B cell (primary cell): ENCODE results near the gene CAMTA1. TPM values are rescaled to one million over a fixed set of nuclear protein-coding genes. Genes with fewer than 3 reads are reported as not detected.

Experiments used
- ATAC-seq: fragments of 200-7000 bp; cut with Tn5 transposase; one replicate; pipeline ENCODE4 v1.10.0; 2021; ENCODE audit warnings: low read depth, mild to moderate bottlenecking, moderate number of reproducible peaks, moderate library complexity
- CTCF ChIA-PET: fragments of 350-600 bp; sonication (Branson Sonifier 250); formaldehyde crosslinking; loops from one replicate; lab custom pipeline; 2021; ENCODE audit warnings: antibody characterized with exemption, inconsistent platforms; lab: Charles Lee
- POLR2A ChIA-PET: fragments of 350-600 bp; sonication (Branson Sonifier 250); formaldehyde crosslinking; loops from one replicate; lab custom pipeline; 2021; ENCODE audit warnings: antibody characterized with exemption; lab: Charles Lee
- DNase-seq: peaks from one replicate; pipeline ENCODE4 v3.0.0; 2013
- H2AFZ ChIP-seq: 2 replicates; pipeline ENCODE4 v1.6.1; 2012; ENCODE audit warnings: mild to moderate bottlenecking, low read depth, low read length; ENCODE audit not compliant: insufficient read depth, poor library complexity, severe bottlenecking
- H3K27ac ChIP-seq, 2 donors: 1 replicate in 1 of 2; 2 replicates in 1 of 2; pipeline ENCODE4 v1.5.1; 2012 to 2013; ENCODE audit warnings: low read length in 2 of 2, mild to moderate bottlenecking in 2 of 2, moderate library complexity in 1 of 2
- H3K27me3 ChIP-seq, 4 experiments: fragments of 200-600 bp in 1 of 4; sonication (generic) in 1 of 4; replicated peaks in 1 of 4; 1 replicate in 2 of 4; 2 replicates in 2 of 4; pipeline versions ENCODE4 v1.6.1 to v1.7.0; 2013 to 2016; ENCODE audit warnings: low read length in 3 of 4, mild to moderate bottlenecking in 2 of 4, mixed read lengths in 1 of 4, moderate library complexity in 1 of 4; ENCODE audit not compliant: insufficient read depth in 4 of 4, control insufficient read depth in 3 of 4; ENCODE audit errors: control extremely low read depth in 1 of 4
- H3K36me3 ChIP-seq, 2 experiments: replicated peaks in 1 of 2; 1 replicate in 1 of 2; 2 replicates in 1 of 2; pipeline versions ENCODE4 v1.6.1 to v1.7.1; 2013; ENCODE audit warnings: low read length in 1 of 2; ENCODE audit not compliant: insufficient read depth in 2 of 2, control insufficient read depth in 1 of 2; ENCODE audit errors: control extremely low read depth in 1 of 2, extremely low read depth in 1 of 2
- H3K4me1 ChIP-seq, 2 donors: fragments of 200-600 bp in 1 of 2; sonication (generic) in 1 of 2; 1 replicate in 1 of 2; 2 replicates in 1 of 2; pipeline versions ENCODE4 v1.5.1 to v1.6.1; 2013 to 2017; ENCODE audit warnings: low read length in 2 of 2; ENCODE audit not compliant: control insufficient read depth in 2 of 2, insufficient read depth in 2 of 2
- H3K4me2 ChIP-seq: replicated peaks from 2 replicates; pipeline ENCODE3; 2012; ENCODE audit warnings: mild to moderate bottlenecking, low read depth, low read length; ENCODE audit not compliant: poor library complexity, severe bottlenecking
- H3K4me3 ChIP-seq, 5 experiments: fragments of 200-600 bp in 1 of 5; sonication (generic) in 1 of 5; 1 replicate in 3 of 5; 2 replicates in 2 of 5; pipeline versions ENCODE4 v1.5.1 to v1.7.0; 2011 to 2016; ENCODE audit warnings: low read length in 4 of 5, mild to moderate bottlenecking in 4 of 5, low read depth in 2 of 5, control low read depth in 1 of 5, moderate library complexity in 1 of 5; ENCODE audit not compliant: insufficient read depth in 1 of 5; ENCODE audit errors: control extremely low read depth in 1 of 5, extremely low read depth in 1 of 5
- H3K79me2 ChIP-seq: fragments of 200-600 bp; sonication (generic); one replicate; pipeline ENCODE4 v1.6.0; 2016; ENCODE audit warnings: low read length; ENCODE audit not compliant: control insufficient read depth, insufficient read depth
- H3K9ac ChIP-seq: fragments of 200-600 bp; sonication (generic); 2 replicates; pipeline ENCODE4 v1.6.1; 2017; ENCODE audit warnings: mild to moderate bottlenecking, low read length, moderate library complexity
- H3K9me3 ChIP-seq, 3 donors: one replicate each; pipeline versions ENCODE4 v1.6.1 to v1.7.1; 2013; ENCODE audit warnings: low read length in 2 of 3; ENCODE audit not compliant: control insufficient read depth in 2 of 3, insufficient read depth in 1 of 3; ENCODE audit errors: control extremely low read depth in 1 of 3
- H4K20me1 ChIP-seq: 2 replicates; pipeline ENCODE4 v1.6.0; 2012; ENCODE audit warnings: mild to moderate bottlenecking, low read length; ENCODE audit not compliant: insufficient read depth, control insufficient read depth, poor library complexity, severe bottlenecking
- H3K27ac Mint-ChIP-seq: one replicate; pipeline ENCODE4 v1.8.0; 2021; ENCODE audit warnings: mixed read lengths
- H3K27me3 Mint-ChIP-seq: one replicate; pipeline ENCODE4 v1.8.0; 2021; ENCODE audit warnings: mixed read lengths
- H3K4me1 Mint-ChIP-seq: one replicate; pipeline ENCODE4 v1.8.0; 2021; ENCODE audit warnings: mixed read lengths
- H3K4me3 Mint-ChIP-seq: one replicate; pipeline ENCODE4 v1.8.0; 2021; ENCODE audit warnings: mixed read lengths
- H3K9me3 Mint-ChIP-seq: one replicate; pipeline ENCODE4 v1.8.0; 2022; ENCODE audit warnings: mixed read lengths; ENCODE audit not compliant: insufficient read depth
- EZH2 ChIP-seq: IDR thresholded peaks from 2 replicates; pipeline ENCODE4 v1.6.1; 2012; ENCODE audit warnings: borderline replicate concordance, low read depth, mild to moderate bottlenecking, moderate library complexity, low read length; ENCODE audit not compliant: insufficient read depth, poor library complexity, severe bottlenecking
- WGBS: methylation state at CpG from one replicate; pipeline ENCODE4 v1.1.5; 2013; ENCODE audit warnings: missing lambda C conversion rate; ENCODE audit not compliant: insufficient coverage; 5-methylcytosine and 5-hydroxymethylcytosine counted together
- intact Hi-C: fragments of 100-400 bp; cut with micrococcal nuclease; formaldehyde crosslinking; loops from one replicate; pipeline ENCODE4 v1.10.0; 2022
- polyA plus RNA-seq: library from polyadenylated mRNA; depleted of rRNA; stranded (reverse); fragments of >200 nt; gene quantifications from 2 replicates; pipeline ENCODE4 v1.2.3, GENCODE V29; 2012
- total RNA-seq, 2 donors: library from RNA; stranded (reverse); fragments of 120-200 nt in 1 of 2; gene quantifications; 1 replicate in 1 of 2; 2 replicates in 1 of 2; pipeline versions ENCODE4 v1.2.3 to v1.2.4, GENCODE V29; 2013 to 2022
- TF ChIP-seq, protein P1 (sequence below): fragments of 200-600 bp; IDR thresholded peaks from one replicate; pipeline ENCODE4 v1.8.0; 2022; ENCODE audit warnings: antibody characterized with exemption, mild to moderate bottlenecking

The CAMTA1 gene
- total and polyA plus RNA-seq, 2 donors (not counting 1 experiment from before 2014, with no cell fraction given): 42.2 to 45.7 TPM

DNA sequence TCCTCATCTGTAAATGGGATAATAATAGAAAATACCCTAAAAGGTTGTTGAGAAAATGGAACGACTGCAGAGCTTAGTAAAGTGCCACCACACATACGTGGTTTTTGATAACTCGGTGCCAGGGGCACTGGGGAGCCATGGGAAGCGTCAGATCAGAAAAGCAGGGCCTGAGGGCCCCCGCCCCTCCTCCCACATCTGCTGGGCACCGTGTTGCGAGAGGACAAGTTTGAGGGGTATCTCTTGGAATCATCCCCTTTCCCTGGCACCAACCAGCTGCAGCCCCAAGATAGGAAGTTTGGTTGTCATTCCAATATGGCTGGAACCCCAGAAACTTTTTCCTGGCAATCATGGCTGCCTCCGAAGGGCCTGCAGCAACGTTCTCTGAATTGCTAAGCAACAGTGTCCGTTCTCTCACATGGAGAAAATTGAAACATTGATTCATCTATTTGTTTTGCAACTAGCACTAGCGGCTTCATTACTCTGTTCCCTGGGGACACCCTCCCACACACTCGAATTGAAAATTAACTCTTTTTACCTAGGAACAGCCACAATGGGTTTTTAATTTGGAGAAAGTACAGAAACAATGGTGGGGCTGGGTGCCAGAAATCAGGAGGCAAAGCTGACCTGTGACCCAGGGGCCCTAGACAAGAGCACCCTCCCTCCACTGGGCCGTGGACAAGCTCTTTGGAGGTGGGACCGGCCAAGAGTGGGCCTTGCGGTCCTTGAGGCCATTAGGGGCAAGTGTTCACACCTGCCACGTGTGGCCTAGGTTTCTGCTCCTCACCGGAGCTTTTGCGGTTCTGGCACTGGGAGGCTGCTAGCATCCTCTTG is 795.9 kb downstream of the CAMTA1 start:
- no peaks in the 10 kb centered on the region for H3K4me1 Mint-ChIP-seq
- no peak overlapping the region for H3K27ac Mint-ChIP-seq
- no peaks in the 10 kb centered on the region for H3K4me1 ChIP-seq
- H3K27me3 Mint-ChIP-seq: peaks cover 6% of the 10 kb centered on the region
- H3K4me3 ChIP-seq: no peak overlapping the region
- intact Hi-C loops: no loop called here
- POLR2A ChIA-PET: no interaction called here
- no peaks in the 10 kb centered on the region for H3K36me3 ChIP-seq
- no peaks in the 10 kb centered on the region for H3K9me3 ChIP-seq
- CTCF ChIA-PET: no interaction called here
- H4K20me1 ChIP-seq: no peaks in the 10 kb centered on the region
- H3K4me2 ChIP-seq: no peak overlapping the region
- no peaks in the 10 kb centered on the region for H3K79me2 ChIP-seq
- WGBS: 89% methylated on average over 10 of the region's 18 CpGs
- H2AFZ ChIP-seq: no peak overlapping the region
- TF ChIP-seq, protein P1, sequence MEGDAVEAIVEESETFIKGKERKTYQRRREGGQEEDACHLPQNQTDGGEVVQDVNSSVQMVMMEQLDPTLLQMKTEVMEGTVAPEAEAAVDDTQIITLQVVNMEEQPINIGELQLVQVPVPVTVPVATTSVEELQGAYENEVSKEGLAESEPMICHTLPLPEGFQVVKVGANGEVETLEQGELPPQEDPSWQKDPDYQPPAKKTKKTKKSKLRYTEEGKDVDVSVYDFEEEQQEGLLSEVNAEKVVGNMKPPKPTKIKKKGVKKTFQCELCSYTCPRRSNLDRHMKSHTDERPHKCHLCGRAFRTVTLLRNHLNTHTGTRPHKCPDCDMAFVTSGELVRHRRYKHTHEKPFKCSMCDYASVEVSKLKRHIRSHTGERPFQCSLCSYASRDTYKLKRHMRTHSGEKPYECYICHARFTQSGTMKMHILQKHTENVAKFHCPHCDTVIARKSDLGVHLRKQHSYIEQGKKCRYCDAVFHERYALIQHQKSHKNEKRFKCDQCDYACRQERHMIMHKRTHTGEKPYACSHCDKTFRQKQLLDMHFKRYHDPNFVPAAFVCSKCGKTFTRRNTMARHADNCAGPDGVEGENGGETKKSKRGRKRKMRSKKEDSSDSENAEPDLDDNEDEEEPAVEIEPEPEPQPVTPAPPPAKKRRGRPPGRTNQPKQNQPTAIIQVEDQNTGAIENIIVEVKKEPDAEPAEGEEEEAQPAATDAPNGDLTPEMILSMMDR: no peak
- TF ChIP-seq EZH2: no peak
- H3K9ac ChIP-seq: no peak overlapping the region
- no peak for ATAC-seq
- DNase-seq: no peak
- no peaks in the 10 kb centered on the region for H3K27me3 ChIP-seq
- H3K27ac ChIP-seq: no peak overlapping the region
- no peak overlapping the region for H3K4me3 Mint-ChIP-seq
- H3K9me3 Mint-ChIP-seq: no peaks in the 10 kb centered on the region

DNA sequence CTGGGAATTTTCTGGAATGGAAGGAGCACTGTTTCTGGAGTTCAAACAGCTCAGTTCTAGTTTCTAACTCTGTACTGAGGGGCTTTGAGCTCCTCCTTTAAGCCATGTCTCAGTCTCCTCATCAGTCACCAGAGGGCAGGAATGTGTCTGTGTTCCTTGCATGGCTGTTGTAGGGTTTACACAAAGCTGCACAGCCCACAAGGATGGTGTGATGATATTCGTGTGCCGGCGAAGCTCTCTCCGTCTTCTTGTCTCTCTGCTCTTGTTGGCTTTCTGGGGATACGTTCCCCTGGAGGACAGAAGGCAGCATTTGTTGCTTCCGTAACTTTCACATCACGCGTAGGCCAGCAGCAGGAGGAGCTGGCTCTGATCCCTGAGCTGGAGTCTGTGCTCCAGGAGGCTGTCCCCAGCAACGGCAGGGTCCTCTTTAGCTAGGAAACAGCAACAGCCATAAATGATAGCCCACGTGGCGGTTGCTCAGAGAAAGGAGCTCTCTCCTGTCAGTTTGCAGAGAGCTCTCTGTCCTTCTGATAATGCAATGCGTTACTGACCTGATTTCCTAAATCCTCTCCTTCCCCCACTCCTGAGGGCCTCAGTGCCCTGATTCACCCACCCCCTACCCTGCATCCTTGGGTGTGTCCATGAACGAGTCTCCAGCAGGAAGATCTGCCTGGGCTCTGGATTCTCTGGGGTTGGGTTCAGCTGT is 796.7 kb downstream of the CAMTA1 start:
- Histone ChIP-seq H3K4me3 (no peak overlapping the region), H3K27me3 (no peaks in the 10 kb centered on the region), H3K27ac (no peak overlapping the region), H3K9me3 (no peaks in the 10 kb centered on the region), H3K36me3 (no peaks in the 10 kb centered on the region), H3K4me1 (no peaks in the 10 kb centered on the region), H3K79me2 (no peaks in the 10 kb centered on the region), H2AFZ (no peak overlapping the region), H3K9ac (no peak overlapping the region), H4K20me1 (no peaks in the 10 kb centered on the region), H3K4me2 (no peak overlapping the region)
- Mint-ChIP-seq H3K9me3 (no peaks in the 10 kb centered on the region), H3K27ac (no peak overlapping the region), H3K4me3 (no peak overlapping the region), H3K27me3 (peaks cover 6% of the 10 kb centered on the region), H3K4me1 (no peaks in the 10 kb centered on the region)
- ATAC-seq (no peak), DNase-seq (no peak)
- no peak for TF ChIP-seq EZH2
- TF ChIP-seq, protein P1: no peak
- 92% methylated on average over 13 of the region's 13 CpGs for WGBS
- intact Hi-C loops: no loop called here
- CTCF ChIA-PET: no interaction called here
- POLR2A ChIA-PET: no interaction called here
